NCI-H1105 (cell line): ENCODE measurements around the gene SYNGAP1.
"Not testable (repeated sequence)": the region's sequence is repeated elsewhere in the genome, so short reads cannot be mapped to it uniquely, and the experiment has no call there.

ENCODE experiments used
- DNase-seq: peaks from one replicate; lab custom pipeline; 2025; lab: John Stamatoyannopoulos, UW

Gene SYNGAP1

DNA sequence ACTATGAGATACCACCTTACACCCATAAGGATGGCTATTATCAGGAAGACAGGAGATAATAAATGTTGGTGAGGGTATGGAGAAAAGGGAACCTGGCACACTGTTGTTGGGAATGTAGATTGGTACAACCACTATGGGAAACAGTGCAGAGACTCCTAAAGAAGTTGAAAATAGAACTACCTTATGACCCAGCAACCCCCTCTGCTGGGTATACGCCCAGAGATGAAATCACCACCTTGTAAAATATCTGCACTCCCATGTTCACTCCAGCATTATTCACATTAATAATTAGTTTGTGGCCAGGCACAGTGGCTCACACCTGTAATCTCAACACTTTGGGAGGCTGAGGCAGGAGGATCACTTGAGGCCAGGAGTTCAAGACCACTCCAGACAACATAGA lies 61.3 kb downstream of the SYNGAP1 start:
- DNase-seq = no peak

- DNase-seq = not testable (repeated sequence)
These were observed 62.8 kb downstream of the SYNGAP1 start for GRCh38 chr6:33482620-33483019.

DNA sequence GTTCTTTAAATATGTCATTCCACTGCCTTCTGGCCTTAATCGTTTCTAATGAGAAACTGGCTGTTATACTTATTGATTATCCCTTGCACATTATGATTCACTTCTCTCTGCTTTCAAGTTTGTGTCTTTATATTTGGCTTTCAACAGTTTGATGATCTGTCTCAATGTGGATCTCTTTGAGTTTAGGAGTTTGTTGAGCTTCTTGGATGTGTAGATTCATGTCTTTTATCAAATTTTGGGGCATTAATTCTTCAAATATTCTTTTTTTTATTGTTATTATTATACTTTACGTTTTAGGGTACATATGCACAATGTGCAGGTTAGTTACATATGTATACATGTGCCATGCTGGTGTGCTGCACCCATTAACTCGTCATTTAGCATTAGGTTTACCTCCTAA lies 63.8 kb downstream of the SYNGAP1 start:
- DNase-seq = no peak

- DNase-seq = not testable (repeated sequence)
These were observed 64.9 kb downstream of the SYNGAP1 start for GRCh38 chr6:33484673-33485262.

GRCh38 chr6:33485680-33486079 lies 65.8 kb downstream of the SYNGAP1 start:
- not testable (repeated sequence) for DNase-seq

GRCh38 chr6:33488339-33488738 lies 68.5 kb downstream of the SYNGAP1 start:
- no peak for DNase-seq

- no peak for DNase-seq
These were observed 70.3 kb downstream of the SYNGAP1 start for GRCh38 chr6:33490198-33490597.

DNA sequence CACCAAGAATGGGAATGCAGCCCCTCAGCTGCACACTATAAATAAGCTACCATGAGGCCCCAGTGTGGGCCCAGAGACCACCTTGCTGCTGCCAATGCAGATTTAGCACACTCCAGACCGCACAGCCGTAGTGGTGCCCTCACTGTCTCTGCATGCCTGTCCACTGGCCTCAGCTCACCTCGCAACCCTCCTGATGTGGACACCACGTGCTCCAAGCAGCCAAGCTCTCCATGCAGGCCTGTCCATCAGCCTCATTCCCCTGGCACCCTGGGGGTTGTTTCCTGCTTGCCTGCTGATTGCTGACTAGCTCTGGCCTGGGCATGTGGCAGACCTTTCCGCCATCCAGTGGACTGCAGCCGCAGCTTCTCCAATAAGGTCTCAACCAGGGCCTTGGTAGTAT lies 70.8 kb downstream of the SYNGAP1 start:
- DNase-seq = no peak

GRCh38 chr6:33492093-33492492 lies 72.2 kb downstream of the SYNGAP1 start:
- no peak for DNase-seq

- no peak for DNase-seq
These were observed 77.3 kb downstream of the SYNGAP1 start for GRCh38 chr6:33497157-33497556.

GRCh38 chr6:33502486-33502885 lies 82.6 kb downstream of the SYNGAP1 start:
- no peak for DNase-seq

DNA sequence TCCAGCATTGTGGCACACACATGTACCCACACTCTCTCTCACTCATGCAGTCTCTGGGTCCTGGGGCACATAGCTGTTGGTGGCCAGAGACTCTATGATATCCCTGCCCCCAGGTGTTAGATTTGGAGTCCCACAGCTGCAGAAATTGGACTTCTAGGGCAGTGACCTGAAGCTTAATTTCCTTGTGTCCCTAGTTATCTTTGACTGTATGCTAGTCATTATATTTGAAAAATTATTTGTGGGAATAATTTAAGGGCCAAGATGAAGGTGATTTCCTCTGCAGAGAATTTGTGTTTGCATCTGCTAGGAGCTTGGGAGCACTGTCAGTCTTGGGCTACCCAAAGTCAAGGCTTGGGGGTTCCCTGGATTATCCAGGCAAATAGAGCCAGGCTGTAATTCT lies 84.6 kb downstream of the SYNGAP1 start:
- no peak for DNase-seq
